MM.1S (cell line): ENCODE results near the gene TRAP1.

Experiments used
- CTCF ChIP-seq: fragments of 300-600 bp; sonication (generic); IDR thresholded peaks from 2 replicates; pipeline ENCODE4 v1.5.1; 2016; ENCODE audit warnings: antibody characterized with exemption, low read length, mixed read lengths
- EZH2 ChIP-seq: fragments of 300-600 bp; sonication (generic); optimal IDR thresholded peaks from 2 replicates; pipeline ENCODE3; 2017; ENCODE audit warnings: low read depth, mild to moderate bottlenecking, antibody characterized with exemption, low read length, mixed read lengths
- EZH2phosphoT487 ChIP-seq: fragments of 300-600 bp; sonication (generic); IDR thresholded peaks from 2 replicates; pipeline ENCODE4 v1.6.1; 2018; ENCODE audit warnings: antibody characterized with exemption, low read length

GRCh38 chr16:3673201-3673600, 44.1 kb downstream of the TRAP1 start:
- TF ChIP-seq CTCF (no peak), EZH2phosphoT487 (no peak), EZH2 (no peak)
